Measurements from ENCODE around the gene SORBS2. TPM values are rescaled to one million over a fixed set of nuclear protein-coding genes. Genes with fewer than 3 reads are reported as not detected.

The SORBS2 gene
- total RNA-seq, 2 experiments from 2014 or later: not detected

DNA sequence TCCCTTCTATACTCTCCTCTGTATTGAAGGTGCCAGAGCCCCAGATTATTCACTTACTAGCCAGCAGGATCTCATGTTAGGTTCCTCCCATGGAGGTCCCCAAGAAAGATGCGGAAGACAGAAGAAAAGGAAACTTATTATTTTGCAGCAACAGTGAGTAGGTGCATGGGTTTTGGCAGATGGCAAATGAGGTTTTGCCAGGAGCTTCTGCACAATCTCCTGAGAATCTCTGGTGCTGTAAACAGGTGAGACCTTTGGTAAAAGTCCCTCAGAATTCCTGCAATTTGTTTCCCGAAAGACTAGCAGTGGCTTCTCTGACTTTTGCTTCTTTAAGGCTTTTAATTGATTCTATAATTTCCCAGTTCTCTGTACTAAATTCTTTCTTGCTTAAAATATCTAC lies 29.5 kb upstream of the SORBS2 start:
- H3K4me3 ChIP-seq (ENCODE audit: low read length): no peak overlapping the region
- TF ChIP-seq, protein P1, sequence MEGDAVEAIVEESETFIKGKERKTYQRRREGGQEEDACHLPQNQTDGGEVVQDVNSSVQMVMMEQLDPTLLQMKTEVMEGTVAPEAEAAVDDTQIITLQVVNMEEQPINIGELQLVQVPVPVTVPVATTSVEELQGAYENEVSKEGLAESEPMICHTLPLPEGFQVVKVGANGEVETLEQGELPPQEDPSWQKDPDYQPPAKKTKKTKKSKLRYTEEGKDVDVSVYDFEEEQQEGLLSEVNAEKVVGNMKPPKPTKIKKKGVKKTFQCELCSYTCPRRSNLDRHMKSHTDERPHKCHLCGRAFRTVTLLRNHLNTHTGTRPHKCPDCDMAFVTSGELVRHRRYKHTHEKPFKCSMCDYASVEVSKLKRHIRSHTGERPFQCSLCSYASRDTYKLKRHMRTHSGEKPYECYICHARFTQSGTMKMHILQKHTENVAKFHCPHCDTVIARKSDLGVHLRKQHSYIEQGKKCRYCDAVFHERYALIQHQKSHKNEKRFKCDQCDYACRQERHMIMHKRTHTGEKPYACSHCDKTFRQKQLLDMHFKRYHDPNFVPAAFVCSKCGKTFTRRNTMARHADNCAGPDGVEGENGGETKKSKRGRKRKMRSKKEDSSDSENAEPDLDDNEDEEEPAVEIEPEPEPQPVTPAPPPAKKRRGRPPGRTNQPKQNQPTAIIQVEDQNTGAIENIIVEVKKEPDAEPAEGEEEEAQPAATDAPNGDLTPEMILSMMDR (IDR thresholded peaks at IDR 0.05): no peak
- intact Hi-C loops (cut with DNase I, micrococcal nuclease): no loop called here
- Mint-ChIP-seq H3K9me3 (peaks cover 10% of the 10 kb centered on the region), H3K4me3 (no peak overlapping the region), H3K27ac (no peak overlapping the region), H3K27me3 (peaks cover 3% of the 10 kb centered on the region), H3K4me1 (ENCODE audit: low read depth) (no peaks in the 10 kb centered on the region), H3K36me3 (ENCODE audit: low read depth) (no peaks in the 10 kb centered on the region)
- ChIA-PET CTCF (no interaction called here), POLR2A (no interaction called here)
- no peaks in the 10 kb centered on the region for H3K36me3 ChIP-seq (ENCODE audit: insufficient read depth, low read length)
- H3K27me3 ChIP-seq (ENCODE audit: control insufficient read depth in 1 of 2, insufficient read depth in 2 of 2, low read length in 2 of 2): no peaks in the 10 kb centered on the region
- no peak for DNase-seq
- H3K27ac ChIP-seq (ENCODE audit: low read depth in 1 of 2, low read length in 2 of 2): no peak overlapping the region
- H3K4me1 ChIP-seq (ENCODE audit: insufficient read depth, low read length): no peaks in the 10 kb centered on the region
- no peak for ATAC-seq (ENCODE audit: poor library complexity)
- H3K9me3 ChIP-seq (ENCODE audit: control insufficient read depth in 1 of 2, insufficient read depth in 1 of 2, low read length in 2 of 2): peaks cover 0 to 6% of the 10 kb centered on the region in 2 experiments

DNA sequence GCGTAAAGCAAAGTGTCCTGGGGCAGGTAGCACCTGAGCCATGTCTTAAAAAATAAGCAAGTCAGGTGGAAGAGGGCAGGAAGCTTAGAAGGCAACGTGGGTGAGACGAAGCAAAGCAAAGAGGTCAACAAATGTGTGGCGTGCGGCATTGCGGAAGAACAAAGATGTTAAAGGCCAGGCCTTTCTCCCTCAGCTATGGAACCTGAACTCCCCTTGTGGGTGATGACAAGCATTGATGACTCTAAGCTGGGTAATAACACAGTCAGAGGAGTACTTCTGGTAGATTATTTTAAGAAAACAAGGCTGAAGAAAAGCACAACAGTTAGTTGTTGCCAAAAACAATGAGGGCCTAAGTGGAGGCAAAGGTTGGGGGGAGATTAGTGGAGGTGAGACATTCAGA lies 29.0 kb upstream of the SORBS2 start:
- no peaks in the 10 kb centered on the region for H3K36me3 Mint-ChIP-seq (ENCODE audit: low read depth)

DNA sequence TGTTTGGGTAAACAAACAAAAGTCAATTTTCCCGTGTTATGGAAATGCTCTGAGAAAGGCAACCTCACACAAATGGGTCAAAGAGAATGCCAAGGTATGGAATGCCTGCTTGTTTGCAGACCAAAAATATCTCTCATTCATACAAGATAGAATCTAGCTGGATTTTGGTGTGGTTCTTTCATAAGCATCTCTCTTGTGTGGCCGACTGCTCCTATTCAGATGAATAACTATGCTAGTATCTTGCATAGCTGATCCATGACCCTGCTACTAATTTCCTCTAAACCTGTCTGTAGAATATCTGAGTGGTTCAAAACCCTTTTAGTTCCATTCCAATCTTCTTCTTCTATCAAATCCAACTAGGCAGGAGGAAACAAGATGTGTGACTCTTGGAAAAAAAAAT lies 28.2 kb upstream of the SORBS2 start:
- CTCF ChIA-PET: no interaction called here
- peaks cover 3% of the 10 kb centered on the region for H3K27me3 Mint-ChIP-seq

More for the DNA sequence above, 29.0 kb upstream of the SORBS2 start:
- Histone ChIP-seq H3K27ac (ENCODE audit: low read depth in 1 of 2, low read length in 2 of 2) (no peak overlapping the region), H3K27me3 (ENCODE audit: control insufficient read depth in 1 of 2, insufficient read depth in 2 of 2, low read length in 2 of 2) (no peaks in the 10 kb centered on the region), H3K4me1 (ENCODE audit: insufficient read depth, low read length) (no peaks in the 10 kb centered on the region), H3K9me3 (ENCODE audit: control insufficient read depth in 1 of 2, insufficient read depth in 1 of 2, low read length in 2 of 2) (peaks cover 0 to 6% of the 10 kb centered on the region in 2 experiments), H3K36me3 (ENCODE audit: insufficient read depth, low read length) (no peaks in the 10 kb centered on the region), H3K4me3 (ENCODE audit: low read length) (no peak overlapping the region)
- TF ChIP-seq, protein P1 (IDR thresholded peaks at IDR 0.05): no peak
- DNase-seq (no peak), ATAC-seq (ENCODE audit: poor library complexity) (no peak)
- intact Hi-C loops (cut with DNase I, micrococcal nuclease): no loop called here
- POLR2A ChIA-PET: no interaction called here
- CTCF ChIA-PET: no interaction called here
- H3K9me3 Mint-ChIP-seq: peaks cover 10% of the 10 kb centered on the region
- peaks cover 3% of the 10 kb centered on the region for H3K27me3 Mint-ChIP-seq
- no peak overlapping the region for H3K27ac Mint-ChIP-seq
- no peak overlapping the region for H3K4me3 Mint-ChIP-seq
- no peaks in the 10 kb centered on the region for H3K4me1 Mint-ChIP-seq (ENCODE audit: low read depth)

More for the DNA sequence above, 28.2 kb upstream of the SORBS2 start:
- Histone ChIP-seq H3K4me1 (ENCODE audit: insufficient read depth, low read length) (no peaks in the 10 kb centered on the region), H3K4me3 (ENCODE audit: low read length) (no peak overlapping the region), H3K27me3 (ENCODE audit: control insufficient read depth in 1 of 2, insufficient read depth in 2 of 2, low read length in 2 of 2) (no peaks in the 10 kb centered on the region), H3K36me3 (ENCODE audit: insufficient read depth, low read length) (no peaks in the 10 kb centered on the region), H3K9me3 (ENCODE audit: control insufficient read depth in 1 of 2, insufficient read depth in 1 of 2, low read length in 2 of 2) (peaks cover 0 to 6% of the 10 kb centered on the region in 2 experiments), H3K27ac (ENCODE audit: low read depth in 1 of 2, low read length in 2 of 2) (no peak overlapping the region)
- peaks cover 10% of the 10 kb centered on the region for H3K9me3 Mint-ChIP-seq
- no peaks in the 10 kb centered on the region for H3K4me1 Mint-ChIP-seq (ENCODE audit: low read depth)
- TF ChIP-seq, protein P1 (IDR thresholded peaks at IDR 0.05): no peak
- no peak for ATAC-seq (ENCODE audit: poor library complexity)
- intact Hi-C loops (cut with DNase I, micrococcal nuclease): no loop called here
- POLR2A ChIA-PET: no interaction called here
- H3K36me3 Mint-ChIP-seq (ENCODE audit: low read depth): no peaks in the 10 kb centered on the region
- H3K27ac Mint-ChIP-seq: no peak overlapping the region
- DNase-seq: no peak
- H3K4me3 Mint-ChIP-seq: no peak overlapping the region
